Adrenal gland (tissue), 12 donors: ENCODE data around the gene BMPR1B. TPM values are rescaled to one million over a fixed set of nuclear protein-coding genes. Genes with fewer than 3 reads are reported as not detected.

Experiments
- DNase-seq, 7 donors: peaks; one replicate each; pipeline ENCODE4 v3.0.0-alpha.2; 2019 to 2020
- H3K27ac ChIP-seq, 5 donors: fragments of 200-600 bp; sonication (generic) in 4 of 5; 1 replicate in 3 of 5; 2 replicates in 2 of 5; pipeline versions ENCODE4 v1.5.1 to v1.8.0; 2016 to 2020; ENCODE audit warnings: mild to moderate bottlenecking in 1 of 5
- H3K27me3 ChIP-seq: fragments of 200-600 bp; 2 replicates; pipeline ENCODE4 v1.8.0; 2021
- H3K36me3 ChIP-seq, 2 donors: fragments of 200-600 bp; replicated peaks in 1 of 2; 1 replicate in 1 of 2; 2 replicates in 1 of 2; pipeline versions ENCODE4 v1.5.1 to v1.8.0; 2018 to 2022
- H3K4me1 ChIP-seq, 2 donors: fragments of 200-600 bp; replicated peaks in 1 of 2; 1 replicate in 1 of 2; 2 replicates in 1 of 2; pipeline versions ENCODE4 v1.5.1 to v1.8.0; 2018 to 2021
- H3K4me3 ChIP-seq, 4 donors: fragments of 200-600 bp; sonication (generic) in 3 of 4; one replicate each; pipeline ENCODE4 v1.5.1; 2016 to 2018
- H3K9me3 ChIP-seq, 3 donors: fragments of 200-600 bp; sonication (generic) in 1 of 3; replicated peaks in 1 of 3; 1 replicate in 2 of 3; 2 replicates in 1 of 3; pipeline versions ENCODE4 v1.5.1 to v1.8.0; 2016 to 2021
- CTCF ChIP-seq, 6 experiments: fragments of 450-650 bp in 4 of 6; fragments of 200-600 bp in 2 of 6; sonication (generic) in 1 of 6; IDR thresholded peaks; 1 replicate in 5 of 6; 2 replicates in 1 of 6; pipeline versions ENCODE4 v1.5.1 to v1.8.0; 2016 to 2021; ENCODE audit warnings: antibody characterized with exemption in 6 of 6, mild to moderate bottlenecking in 2 of 6, moderate library complexity in 1 of 6
- POLR2A ChIP-seq, 2 donors: fragments of 450-650 bp; IDR thresholded peaks; one replicate each; pipeline ENCODE4 v1.6.1; 2017; ENCODE audit warnings: antibody characterized with exemption in 2 of 2, mild to moderate bottlenecking in 2 of 2, moderate library complexity in 1 of 2
- WGBS, 4 donors: extraction: QIAGEN DNeasy Blood & Tissue Kit in 2 of 4; methylation state at CpG; one replicate each; pipeline versions ENCODE4 v1.1.5 to v1.1.7; 2013 to 2017; 5-methylcytosine and 5-hydroxymethylcytosine counted together
- intact Hi-C, 2 donors: fragments of 100-400 bp; cut with DNase I; formaldehyde crosslinking; loops; one replicate each; pipeline versions ENCODE4 v1.14.1 to v1.15.0; 2022 to 2023
- polyA plus RNA-seq, 3 donors: library from polyadenylated mRNA; stranded (reverse); fragments of 200-250 nt in 2 of 3; fragments of 350-450 nt in 1 of 3; fragmentation: Illumina TruSeq in 1 of 3; extraction: RNeasy Lipid Tissue Mini Kit (QIAGEN cat#74804) in 1 of 3; gene quantifications; one replicate each; pipeline ENCODE4 v1.2.3, GENCODE V29; 2013 to 2014
- total RNA-seq, 9 donors: library from RNA; depleted of rRNA in 4 of 9; stranded (reverse); fragments of >200 nt in 4 of 9; fragments of 120-200 nt in 1 of 9; fragmentation: NEBNext Ultra II Directional in 1 of 9; extraction: Animal tissue kit (Norgen Biotek cat#: 25700) in 1 of 9; gene quantifications; one replicate each; pipeline versions ENCODE4 v1.1.0 to v1.2.4, GENCODE V29; 2013 to 2023
- donor health status: healthy with polysubstance abuse.
- donor health status: Bipolar disorder and iron deficiency.
- donor health status: DM: yes; HTN: yes; CAD: no.
- donor health status: DM: no; HTN: no; CAD: no.
- donor health status: DM: no; HTN: no; CAD: no.
- donor health status: DM: yes; HTN: yes; CAD: no.

The BMPR1B gene
- total and polyA plus RNA-seq, 12 donors = 0.94 to 22.2 (median 6.2) TPM

GRCh38 chr4:95007998-95008397, 250.2 kb downstream of the BMPR1B start:
- TF ChIP-seq POLR2A (IDR thresholded peaks at IDR 0.05) = no peak
- no peak for TF ChIP-seq CTCF (IDR thresholded peaks at IDR 0.05)
- intact Hi-C loops = no loop called here
- H3K27me3 ChIP-seq = no peaks in the 10 kb centered on the region
- no peaks in the 10 kb centered on the region for H3K9me3 ChIP-seq
- no peak overlapping the region for H3K27ac ChIP-seq
- no peak for DNase-seq
- H3K36me3 ChIP-seq = no peaks in the 10 kb centered on the region
- WGBS, 4 donors = 82 to 86% (median 85%) methylated on average over 3 of the region's 3 CpGs
- H3K4me1 ChIP-seq = no peaks in the 10 kb centered on the region
- no peak overlapping the region for H3K4me3 ChIP-seq

DNA sequence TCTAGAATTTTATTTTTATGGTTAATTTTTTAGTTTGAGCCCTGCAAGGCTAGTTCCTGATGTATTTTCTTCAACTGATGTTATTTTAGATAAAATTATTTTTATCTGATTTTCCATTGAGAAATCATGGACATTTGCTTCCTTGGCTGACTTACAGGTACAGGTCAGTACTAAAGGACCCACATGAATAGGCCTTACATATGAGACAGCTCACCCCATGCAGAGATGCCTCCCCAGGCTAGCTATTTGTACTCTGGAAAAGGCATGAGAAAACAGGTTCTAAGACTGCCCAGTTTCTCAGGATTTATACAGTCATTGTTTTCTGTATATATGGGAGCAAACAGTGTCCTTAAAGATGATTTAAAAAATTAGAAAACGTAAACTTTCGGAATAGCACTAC, 255.5 kb downstream of the BMPR1B start:
- no peak overlapping the region for H3K27ac ChIP-seq
- intact Hi-C loops = no loop called here
- no peaks in the 10 kb centered on the region for H3K36me3 ChIP-seq
- H3K9me3 ChIP-seq = no peaks in the 10 kb centered on the region
- WGBS, 4 donors = 88 to 95% (median 93%) methylated on average over 2 of the region's 2 CpGs
- no peaks in the 10 kb centered on the region for H3K27me3 ChIP-seq
- no peaks in the 10 kb centered on the region for H3K4me1 ChIP-seq
- no peak for DNase-seq
- TF ChIP-seq POLR2A (IDR thresholded peaks at IDR 0.05) = no peak
- no peak for TF ChIP-seq CTCF (IDR thresholded peaks at IDR 0.05)
- H3K4me3 ChIP-seq = no peak overlapping the region

DNA sequence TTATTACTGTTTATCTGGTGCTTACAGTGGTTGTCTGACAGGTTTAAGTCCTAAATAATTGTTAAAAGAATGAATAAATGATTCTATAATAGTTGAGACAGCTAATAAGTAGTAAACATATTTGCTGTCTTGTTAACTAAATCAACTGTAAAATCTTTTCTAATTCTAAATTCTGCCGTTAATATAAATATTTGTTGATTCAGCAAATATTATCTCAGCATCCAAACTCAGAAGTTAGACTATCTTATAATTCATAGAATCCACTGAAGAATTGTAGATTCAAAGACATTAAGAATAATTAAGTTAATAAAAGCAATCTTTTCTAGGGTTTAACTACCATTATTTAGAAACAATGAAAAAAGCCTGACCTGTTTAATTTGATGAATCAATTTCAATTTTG, 256.3 kb downstream of the BMPR1B start:
- WGBS, 4 donors = 83 to 93% (median 91%) methylated on average over 1 of the region's 1 CpG
- DNase-seq = no peak
- no peaks in the 10 kb centered on the region for H3K27me3 ChIP-seq
- no peak overlapping the region for H3K27ac ChIP-seq
- no peaks in the 10 kb centered on the region for H3K4me1 ChIP-seq
- no peaks in the 10 kb centered on the region for H3K9me3 ChIP-seq
- intact Hi-C loops = no loop called here
- H3K4me3 ChIP-seq = no peak overlapping the region
- no peak for TF ChIP-seq POLR2A (IDR thresholded peaks at IDR 0.05)
- no peak for TF ChIP-seq CTCF (IDR thresholded peaks at IDR 0.05)
- H3K36me3 ChIP-seq = no peaks in the 10 kb centered on the region

GRCh38 chr4:95017305-95018064, 259.7 kb downstream of the BMPR1B start:
- intact Hi-C loops = no loop called here
- TF ChIP-seq POLR2A (IDR thresholded peaks at IDR 0.05) (no peak), CTCF (IDR thresholded peaks at IDR 0.05) (no peak)

More at GRCh38 chr4:95017305-95018064, 259.7 kb downstream of the BMPR1B start:
- H3K4me1 ChIP-seq = no peaks in the 10 kb centered on the region
- H3K27me3 ChIP-seq = no peaks in the 10 kb centered on the region
- DNase-seq = no peak
- H3K4me3 ChIP-seq = no peak overlapping the region
- WGBS, 4 donors = 64 to 84% (median 69%) methylated on average over 3 of the region's 3 CpGs
- no peaks in the 10 kb centered on the region for H3K9me3 ChIP-seq
- H3K36me3 ChIP-seq = no peaks in the 10 kb centered on the region
- H3K27ac ChIP-seq = no peak overlapping the region
